Measurements from ENCODE around the gene DHX30. TPM values are rescaled to one million over a fixed set of nuclear protein-coding genes. Genes with fewer than 3 reads are reported as not detected.
"Not testable (repeated sequence)": the region's sequence is repeated elsewhere in the genome, so short reads cannot be mapped to it uniquely, and the experiment has no call there.

The DHX30 gene
- total RNA-seq, 1 donor from 2014 or later, result 68.7 TPM

DNA sequence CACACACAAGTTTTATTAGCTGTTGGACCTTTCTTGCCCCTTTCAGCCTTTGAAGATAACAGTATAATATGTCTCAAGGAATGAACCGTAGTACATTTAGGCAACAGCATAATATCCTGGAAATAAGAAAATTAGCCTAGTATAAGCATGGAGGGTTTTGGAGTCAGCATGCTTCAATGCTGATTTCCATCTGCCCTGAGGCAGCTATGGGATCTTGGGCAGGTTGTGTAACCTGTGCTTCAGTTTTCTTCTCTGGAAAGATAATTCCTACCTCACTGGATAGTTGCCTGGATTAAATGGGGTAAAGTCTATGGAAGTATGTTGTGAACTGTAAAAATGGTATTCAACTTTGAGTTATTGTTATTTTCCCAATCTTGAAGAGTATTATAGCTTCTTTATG is 1.6 kb downstream of the DHX30 start:
- Mint-ChIP-seq H3K36me3 (ENCODE audit: low read depth, unreplicated experiment) (peaks cover 3% of the 10 kb centered on the region), H3K4me1 (ENCODE audit: unreplicated experiment) (peaks cover 20% of the 10 kb centered on the region), H3K9me3 (ENCODE audit: unreplicated experiment) (no peaks in the 10 kb centered on the region), H3K27ac (ENCODE audit: unreplicated experiment) (no peak overlapping the region), H3K4me3 (ENCODE audit: unreplicated experiment) (peak overlapping the region; percentile 99), H3K27me3 (ENCODE audit: unreplicated experiment) (peaks cover 7% of the 10 kb centered on the region)
- no peak for DNase-seq (ENCODE audit: low spot score)
- TF ChIP-seq CTCF (IDR thresholded peaks at IDR 0.05; ENCODE audit: unreplicated experiment), result no peak

DNA sequence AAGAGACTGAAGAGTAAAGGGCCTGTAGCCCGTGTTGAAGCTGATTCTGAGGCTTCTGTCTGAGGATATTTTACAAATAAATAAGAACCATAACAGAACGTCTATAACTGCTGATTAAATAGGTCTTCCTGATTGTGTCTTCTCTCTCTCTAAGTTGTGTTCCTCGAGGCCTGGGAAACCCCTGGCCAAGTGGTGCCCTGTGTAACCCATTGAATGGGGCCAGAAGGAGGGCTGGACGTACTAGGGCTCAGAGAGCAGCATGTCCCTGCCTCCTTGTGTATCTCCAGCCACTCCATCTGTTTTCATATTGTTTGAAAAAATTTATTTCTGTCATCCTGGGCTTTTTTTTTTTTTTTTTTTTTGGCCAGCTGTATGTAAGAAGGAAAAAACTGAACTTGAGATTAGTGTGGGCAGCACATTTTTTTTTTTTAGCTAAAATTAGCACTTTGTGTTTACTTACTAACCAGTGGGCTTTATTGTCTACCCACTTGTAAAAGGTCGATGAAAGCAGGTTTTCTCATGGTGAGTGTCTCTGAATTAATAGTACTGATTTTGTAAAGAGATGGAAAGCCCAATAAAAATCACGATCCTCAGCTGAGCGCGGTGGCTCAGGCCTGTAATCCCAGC is 10.7 kb downstream of the DHX30 start:
- H3K4me3 Mint-ChIP-seq (ENCODE audit: unreplicated experiment), result no peak overlapping the region
- H3K4me1 Mint-ChIP-seq (ENCODE audit: unreplicated experiment), result no peaks in the 10 kb centered on the region
- TF ChIP-seq CTCF (IDR thresholded peaks at IDR 0.05; ENCODE audit: unreplicated experiment), result no peak
- no peak overlapping the region for H3K27ac Mint-ChIP-seq (ENCODE audit: unreplicated experiment)
- H3K9me3 Mint-ChIP-seq (ENCODE audit: unreplicated experiment), result no peaks in the 10 kb centered on the region
- peaks cover 25% of the 10 kb centered on the region for H3K36me3 Mint-ChIP-seq (ENCODE audit: low read depth, unreplicated experiment)
- H3K27me3 Mint-ChIP-seq (ENCODE audit: unreplicated experiment), result peaks cover 2% of the 10 kb centered on the region
- DNase-seq (ENCODE audit: low spot score), result no peak

DNA sequence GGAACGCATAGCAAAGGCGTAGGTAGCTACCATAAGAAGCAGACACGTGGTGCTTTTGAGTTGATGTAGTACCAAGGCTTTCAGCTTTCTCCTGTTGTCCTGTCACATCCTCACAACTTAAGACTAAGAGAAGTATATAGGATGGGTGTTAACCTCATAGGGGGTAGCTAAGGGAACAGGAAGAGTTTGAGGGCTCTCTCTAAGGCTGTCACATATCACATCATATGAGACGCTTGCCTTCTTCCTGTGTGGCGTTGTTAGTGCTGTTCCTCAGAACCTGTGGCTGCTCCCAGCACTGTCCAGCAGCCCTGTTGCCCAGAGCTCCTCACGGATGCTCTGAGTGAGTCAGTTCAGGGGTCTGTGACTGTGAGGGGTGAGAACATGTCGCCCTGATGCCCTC is 14.7 kb downstream of the DHX30 start:
- H3K9me3 Mint-ChIP-seq (ENCODE audit: unreplicated experiment), result no peaks in the 10 kb centered on the region
- no peak overlapping the region for H3K4me3 Mint-ChIP-seq (ENCODE audit: unreplicated experiment)
- H3K36me3 Mint-ChIP-seq (ENCODE audit: low read depth, unreplicated experiment), result peaks cover 13% of the 10 kb centered on the region
- H3K4me1 Mint-ChIP-seq (ENCODE audit: unreplicated experiment), result no peaks in the 10 kb centered on the region
- no peak for DNase-seq (ENCODE audit: low spot score)
- no peak for TF ChIP-seq CTCF (IDR thresholded peaks at IDR 0.05; ENCODE audit: unreplicated experiment)
- H3K27me3 Mint-ChIP-seq (ENCODE audit: unreplicated experiment), result peaks cover 2% of the 10 kb centered on the region
- H3K27ac Mint-ChIP-seq (ENCODE audit: unreplicated experiment), result no peak overlapping the region

- Mint-ChIP-seq H3K9me3 (ENCODE audit: unreplicated experiment) (no peaks in the 10 kb centered on the region), H3K36me3 (ENCODE audit: low read depth, unreplicated experiment) (peaks cover 14% of the 10 kb centered on the region), H3K27me3 (ENCODE audit: unreplicated experiment) (no peaks in the 10 kb centered on the region), H3K27ac (ENCODE audit: unreplicated experiment) (peak overlapping the region; percentile 70), H3K4me1 (ENCODE audit: unreplicated experiment) (peaks cover 17% of the 10 kb centered on the region), H3K4me3 (ENCODE audit: unreplicated experiment) (peak overlapping the region; percentile 94)
- DNase-seq (ENCODE audit: low spot score), result peak; percentile 88
- peak; percentile 64 for TF ChIP-seq CTCF (IDR thresholded peaks at IDR 0.05; ENCODE audit: unreplicated experiment)
Measured at GRCh38 chr3:47824541-47825473, 21.9 kb downstream of the DHX30 start.

DNA sequence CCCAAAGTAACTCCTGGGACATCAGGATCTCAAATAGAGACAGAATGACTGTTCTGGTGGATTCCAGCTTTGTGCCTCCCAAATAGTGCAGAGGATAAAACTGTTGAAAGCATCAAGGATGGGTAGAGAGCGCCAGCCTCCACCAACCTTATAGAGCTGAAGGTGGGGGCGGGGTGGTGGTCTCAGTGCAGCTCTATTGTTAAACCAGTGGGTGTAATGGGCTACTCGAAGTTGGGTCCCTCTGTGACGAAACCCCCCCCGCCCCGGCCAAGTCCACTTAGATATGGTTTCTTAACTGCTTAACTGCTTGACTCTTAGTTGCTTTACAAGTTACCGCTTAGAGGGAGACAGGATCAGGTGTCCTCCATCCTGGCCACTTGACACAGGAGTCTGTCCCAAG is 22.7 kb downstream of the DHX30 start:
- H3K9me3 Mint-ChIP-seq (ENCODE audit: unreplicated experiment), result no peaks in the 10 kb centered on the region
- TF ChIP-seq CTCF (IDR thresholded peaks at IDR 0.05; ENCODE audit: unreplicated experiment), result no peak
- peak overlapping the region; percentile 94 for H3K4me3 Mint-ChIP-seq (ENCODE audit: unreplicated experiment)
- H3K4me1 Mint-ChIP-seq (ENCODE audit: unreplicated experiment), result peaks cover 17% of the 10 kb centered on the region
- H3K36me3 Mint-ChIP-seq (ENCODE audit: low read depth, unreplicated experiment), result peaks cover 14% of the 10 kb centered on the region
- peak overlapping the region; percentile 57 for H3K27ac Mint-ChIP-seq (ENCODE audit: unreplicated experiment)
- DNase-seq (ENCODE audit: low spot score), result no peak
- H3K27me3 Mint-ChIP-seq (ENCODE audit: unreplicated experiment), result no peaks in the 10 kb centered on the region

GRCh38 chr3:47829482-47829881 is 26.5 kb downstream of the DHX30 start:
- not testable (repeated sequence) for H3K27ac Mint-ChIP-seq (ENCODE audit: unreplicated experiment); H3K9me3 Mint-ChIP-seq (ENCODE audit: unreplicated experiment); H3K4me3 Mint-ChIP-seq (ENCODE audit: unreplicated experiment); H3K27me3 Mint-ChIP-seq (ENCODE audit: unreplicated experiment); DNase-seq (ENCODE audit: low spot score)
- peaks cover 15% of the 10 kb centered on the region for H3K4me1 Mint-ChIP-seq (ENCODE audit: unreplicated experiment)
- H3K36me3 Mint-ChIP-seq (ENCODE audit: low read depth, unreplicated experiment), result peaks cover 33% of the 10 kb centered on the region

All from endothelial cell (in vitro differentiated cells).